K562 (cell line): ENCODE data around the gene ATP12A. TPM values are rescaled to one million over a fixed set of nuclear protein-coding genes. Genes with fewer than 3 reads are reported as not detected.

Source experiments
- ATAC-seq: fragments of 200-7000 bp; cut with Tn5 transposase; 3 replicates; pipeline ENCODE4 v1.9.1; 2020; ENCODE audit warnings: moderate library complexity
- BruUV-seq: library from RNA; stranded (reverse); fragments of 400-500 nt; replicated peaks from 2 replicates; lab custom pipeline; 2021; lab: Mats Ljungman, UMichigan
- CTCF ChIA-PET: fragments of 300-600 bp; formaldehyde crosslinking; extraction: SDS; loops from one replicate; lab custom pipeline; 2021; ENCODE audit warnings: low intra/inter-chr PET ratio; lab: Yijun Ruan, JAX
- POLR2A ChIA-PET: fragments of 300-600, 350-650 bp; sonication (Branson Sonifier 250); formaldehyde crosslinking; extraction: SDS; loops from one replicate; lab custom pipeline; 2021; ENCODE audit warnings: antibody characterized with exemption, inconsistent platforms; lab: Yijun Ruan, JAX
- DNase-seq, 4 experiments: peaks; one replicate each; pipeline versions ENCODE4 v3.0.0 to v3.0.0-alpha.2; 2011 to 2018; ENCODE audit warnings: low spot score in 3 of 4, mixed read lengths in 3 of 4; ENCODE audit errors: extremely low read depth in 1 of 4
- FAIRE-seq: peaks from 2 replicates; lab custom pipeline; 2011; peaks lifted over from hg19 to GRCh38; lab: Jason Lieb, UNC
- H2AFZ ChIP-seq: 2 replicates; pipeline ENCODE4 v1.6.0; 2011; ENCODE audit warnings: low read depth, low read length, control low read depth, inconsistent platforms
- H3K27ac ChIP-seq: fragments of 200-600 bp; 3 replicates; pipeline ENCODE4 v1.8.0; 2011; ENCODE audit warnings: low read depth, mild to moderate bottlenecking, control low read depth, inconsistent platforms, low read length, moderate library complexity, mixed read lengths; ENCODE audit errors: extremely low read depth
- H3K27me3 ChIP-seq, 2 experiments: fragments of 300-600 bp in 1 of 2; 2 replicates in 1 of 2; 3 replicates in 1 of 2; pipeline versions ENCODE4 v1.6.0 to v1.8.0; 2011; ENCODE audit warnings: inconsistent platforms in 2 of 2, low read length in 2 of 2, mild to moderate bottlenecking in 1 of 2, mixed read lengths in 1 of 2, moderate library complexity in 1 of 2; ENCODE audit not compliant: control insufficient read depth in 2 of 2, insufficient read depth in 2 of 2
- H3K36me3 ChIP-seq: fragments of 300-600 bp; 3 replicates; pipeline ENCODE4 v1.8.0; 2011; ENCODE audit warnings: mild to moderate bottlenecking, low read length, inconsistent platforms; ENCODE audit not compliant: control insufficient read depth, insufficient read depth
- H3K4me1 ChIP-seq, 2 experiments: fragments of 200-600 bp in 1 of 2; replicated peaks in 1 of 2; 2 replicates in 1 of 2; 3 replicates in 1 of 2; pipeline versions ENCODE4 v1.5.1 to v1.8.0; 2011; ENCODE audit warnings: inconsistent platforms in 2 of 2, low read length in 2 of 2, mild to moderate bottlenecking in 1 of 2, mixed read lengths in 1 of 2, moderate library complexity in 1 of 2; ENCODE audit not compliant: control insufficient read depth in 2 of 2, insufficient read depth in 2 of 2
- H3K4me2 ChIP-seq: 2 replicates; pipeline ENCODE4 v1.6.1; 2011; ENCODE audit warnings: low read length, control low read depth, inconsistent platforms, mixed read lengths; ENCODE audit not compliant: insufficient read depth
- H3K4me3 ChIP-seq: fragments of 200-600 bp; sonication (generic), shearing (Covaris generic); 2 replicates; pipeline ENCODE4 v1.5.1; 2016; ENCODE audit warnings: control low read depth, inconsistent platforms
- H3K79me2 ChIP-seq: fragments of 200-600 bp; 3 replicates; pipeline ENCODE4 v1.8.0; 2011; ENCODE audit warnings: low read length, inconsistent platforms; ENCODE audit not compliant: control insufficient read depth, insufficient read depth
- H3K9ac ChIP-seq, 2 experiments: 2 replicates each; pipeline versions ENCODE4 v1.6.0 to v1.6.1; 2011; ENCODE audit warnings: low read depth in 2 of 2, low read length in 2 of 2, control low read depth in 1 of 2, inconsistent platforms in 1 of 2, mild to moderate bottlenecking in 1 of 2, mixed read lengths in 1 of 2; ENCODE audit not compliant: insufficient read depth in 1 of 2
- H3K9me1 ChIP-seq: one replicate; pipeline ENCODE4 v1.6.0; 2011; ENCODE audit warnings: inconsistent platforms, mild to moderate bottlenecking, low read length, moderate library complexity; ENCODE audit not compliant: control insufficient read depth, insufficient read depth
- H3K9me3 ChIP-seq: replicated peaks from 2 replicates; pipeline ENCODE4 v1.5.1; 2011; ENCODE audit warnings: low read depth, low read length, inconsistent platforms; ENCODE audit not compliant: control insufficient read depth, insufficient read depth
- H4K20me1 ChIP-seq: replicated peaks from 2 replicates; pipeline ENCODE4 v1.6.1; 2011; ENCODE audit warnings: low read length, inconsistent platforms, mixed read lengths; ENCODE audit not compliant: control insufficient read depth, insufficient read depth
- BCLAF1 ChIP-seq, 2 experiments: fragments of 450-650 bp in 1 of 2; IDR thresholded peaks; 2 replicates each; pipeline ENCODE4 v1.6.1; 2011 to 2017; ENCODE audit warnings: low read depth in 2 of 2, antibody characterized with exemption in 1 of 2, borderline replicate concordance in 1 of 2, low read length in 1 of 2, mild to moderate bottlenecking in 1 of 2, mixed read lengths in 1 of 2; ENCODE audit not compliant: control insufficient read depth in 1 of 2
- CTCF ChIP-seq, 3 experiments: IDR thresholded peaks in 2 of 3; conservative IDR thresholded peaks in 1 of 3; 2 replicates each; pipeline ENCODE4 v1.5.1; 2011 to 2012; ENCODE audit warnings: low read length in 3 of 3, mild to moderate bottlenecking in 3 of 3, control low read depth in 2 of 3, improper control_type of control experiment in 1 of 3, inconsistent platforms in 1 of 3, low read depth in 1 of 3, mixed read lengths in 1 of 3, moderate library complexity in 1 of 3; ENCODE audit not compliant: insufficient read depth in 2 of 3
- EHMT2 ChIP-seq: fragments of 450-650 bp; IDR thresholded peaks from 2 replicates; pipeline ENCODE4 v1.6.1; 2018; ENCODE audit warnings: antibody characterized with exemption
- HNRNPUL1 ChIP-seq: fragments of 200-400 bp; formaldehyde crosslinking; IDR thresholded peaks from 2 replicates; pipeline ENCODE4 v1.6.1; 2017; ENCODE audit warnings: low read length
- RAD21 ChIP-seq, 2 experiments: fragments of 250-450 bp in 1 of 2; fragments of 450-650 bp in 1 of 2; sonication (Bioruptor Pico) in 1 of 2; formaldehyde crosslinking in 1 of 2; IDR thresholded peaks in 1 of 2; conservative IDR thresholded peaks in 1 of 2; 2 replicates each; pipeline versions ENCODE4 v1.4.0 to v1.8.0; 2020 to 2022; ENCODE audit warnings: mild to moderate bottlenecking in 2 of 2, moderate library complexity in 1 of 2
- SMC3 ChIP-seq: conservative IDR thresholded peaks from 2 replicates; pipeline ENCODE4 v1.6.1; 2011; ENCODE audit warnings: low read depth, low read length, improper control_type of control experiment; ENCODE audit not compliant: insufficient read depth
- SRSF1 ChIP-seq: fragments of 200-400 bp; formaldehyde crosslinking; IDR thresholded peaks from 2 replicates; pipeline ENCODE4 v1.6.1; 2017; ENCODE audit warnings: mild to moderate bottlenecking, low read depth, low read length, moderate library complexity
- XRCC3 ChIP-seq: fragments of 450-650 bp; IDR thresholded peaks from 2 replicates; pipeline ENCODE4 v1.6.1; 2017; ENCODE audit warnings: mild to moderate bottlenecking, moderate library complexity
- ZBTB5 ChIP-seq: fragments of 450-650 bp; IDR thresholded peaks from 2 replicates; pipeline ENCODE4 v1.6.1; 2017; ENCODE audit warnings: antibody characterized with exemption
- ZNF511 ChIP-seq: sonication (generic); formaldehyde crosslinking; IDR thresholded peaks from 2 replicates; pipeline ENCODE4 v1.8.0; 2022; ENCODE audit warnings: mild to moderate bottlenecking, missing genetic modification reagents
- WGBS: fragments of 100-300 bp; shearing (Covaris generic); methylation state at CpG from one replicate; pipeline ENCODE4 v1.1.6; 2016; ENCODE audit warnings: low coverage, mixed read lengths; ENCODE audit not compliant: insufficient coverage; ENCODE audit errors: missing lambda C conversion rate; 5-methylcytosine and 5-hydroxymethylcytosine counted together
- in situ Hi-C: fragments of 300-500 bp; cut with MboI; formaldehyde crosslinking; loops from 4 replicates; pipeline ENCODE4 v1.15.0; 2018; ENCODE audit warnings: inconsistent platforms, mixed read lengths
- intact Hi-C: fragments of 100-400 bp; cut with micrococcal nuclease; formaldehyde crosslinking; loops from 2 replicates; pipeline ENCODE4 v1.14.2; 2022
- polyA plus RNA-seq, 8 experiments: library from polyadenylated mRNA; depleted of rRNA in 4 of 8; stranded (reverse) in 5 of 8; unstranded in 3 of 8; fragments of >200 nt; fragmentation: Nextera tagmentation in 2 of 8; fragmentation: Illumina TruSeq in 1 of 8; extraction: Ambion mirVana in 2 of 8; extraction: Trizol in 1 of 8; gene quantifications; 2 replicates each; pipeline versions ENCODE4 v1.2.1 to v1.2.3, GENCODE V29; 2011 to 2014; ENCODE audit warnings: inconsistent platforms in 1 of 8, missing spikeins in 1 of 8
- total RNA-seq, 7 experiments: library from RNA; depleted of rRNA in 6 of 7; stranded (reverse); fragments of >200 nt in 6 of 7; fragmentation: Illumina TruSeq in 2 of 7; extraction: Trizol in 2 of 7; gene quantifications; 2 replicates each; pipeline versions ENCODE4 v1.2.1 to v1.2.3, GENCODE V29; 2011 to 2021; ENCODE audit warnings: low replicate concordance in 1 of 7

ATP12A gene
- total and polyA plus RNA-seq, 9 of the 15 experiments (the other 6 are each of a cell fraction or from before 2014, with no cell fraction given): not detected

- Histone ChIP-seq H3K4me1 (no peaks in the 10 kb centered on the region; a peak in 1 of 5 replicates), H3K27me3 (peaks cover 2 to 33% of the 10 kb centered on the region in 2 experiments; a peak in 4 of 5 replicates), H3K4me3 (no peak overlapping the region), H4K20me1 (no peaks in the 10 kb centered on the region), H3K9me3 (no peaks in the 10 kb centered on the region), H3K36me3 (no peaks in the 10 kb centered on the region), H3K27ac (no peak overlapping the region), H2AFZ (no peak overlapping the region), H3K9me1 (no peaks in the 10 kb centered on the region), H3K9ac (no peak overlapping the region), H3K79me2 (no peaks in the 10 kb centered on the region), H3K4me2 (no peak overlapping the region)
- peak; percentile 11 for FAIRE-seq
- CTCF ChIA-PET: interaction anchor here (1.2 to 1.8 kb wide), 2 partner anchors 44 to 313 kb away, joined by 4 to 6 read pairs; no protein-coding TSS in a partner anchor
- in situ Hi-C loops (no loop called here), intact Hi-C loops (no loop called here)
- 0% methylated on average over 4 of the region's 4 CpGs for WGBS
- BruUV-seq: no TSS peak
- POLR2A ChIA-PET: no interaction called here
- peak; percentile 59 to 90 (median 85) for DNase-seq
- peak; percentile 97 for ATAC-seq
- no peak for TF ChIP-seq ZNF511 (CRISPR knock-in tag)
- TF ChIP-seq CTCF (IDR thresholded peaks at IDR 0.05 in 2 of 3, conservative IDR thresholded peaks at IDR 0.05 in 1 of 3; ENCODE audit: insufficient read depth in 2 of 3, low read depth in 1 of 3, low read length in 3 of 3): peak; percentile 53 to 63 (median 60); a peak in 5 of 6 replicates
- TF ChIP-seq HNRNPUL1: no peak
- TF ChIP-seq EHMT2: no peak
- peak in 1 of 2 experiments; percentile 37; a peak in 1 of 4 replicates for TF ChIP-seq RAD21 (CRISPR knock-in tag; conservative IDR thresholded peaks at IDR 0.05 in 1 of 2, IDR thresholded peaks at IDR 0.05 in 1 of 2)
- TF ChIP-seq XRCC3: no peak
- TF ChIP-seq ZBTB5: no peak
- TF ChIP-seq SMC3: peak; percentile 46
- TF ChIP-seq SRSF1: no peak
- no peak for TF ChIP-seq BCLAF1 (IDR thresholded peaks at IDR 0.05; ENCODE audit: borderline replicate concordance in 1 of 2, control insufficient read depth in 1 of 2, low read depth in 2 of 2, low read length in 1 of 2)
These were observed 3.8 kb downstream of the ATP12A start for GRCh38 chr13:24683838-24684599.
